GM23338 (cell line): ENCODE data around the gene RAB31. TPM values are rescaled to one million over a fixed set of nuclear protein-coding genes. Genes with fewer than 3 reads are reported as not detected.

Experiments used
- ATAC-seq: fragments of 200-7000 bp; cut with Tn5 transposase; 3 replicates; pipeline ENCODE4 v1.9.1; 2020
- DNase-seq: peaks from one replicate; pipeline ENCODE4 v3.0.0-alpha.2; 2015; ENCODE audit warnings: low spot score
- H2AFZ ChIP-seq: fragments of 200-600 bp; sonication (generic); 2 replicates; pipeline ENCODE4 v1.8.0; 2016; ENCODE audit warnings: antibody characterized with exemption, mild to moderate bottlenecking, moderate library complexity
- H3F3A ChIP-seq: fragments of 200-600 bp; sonication (generic); replicated peaks from 2 replicates; pipeline ENCODE4 v1.8.0; 2017; ENCODE audit warnings: antibody characterized with exemption, mixed run types, low read depth
- H3K27ac ChIP-seq: fragments of 200-600 bp; sonication (generic); 2 replicates; pipeline ENCODE4 v1.6.1; 2016; ENCODE audit warnings: low read depth
- H3K27me3 ChIP-seq: fragments of 200-600 bp; sonication (generic); 2 replicates; pipeline ENCODE4 v1.8.0; 2016; ENCODE audit warnings: mild to moderate bottlenecking, mixed run types, moderate library complexity; ENCODE audit not compliant: insufficient read depth
- H3K36me3 ChIP-seq: fragments of 200-600 bp; sonication (generic); 2 replicates; pipeline ENCODE4 v1.8.0; 2016; ENCODE audit warnings: mild to moderate bottlenecking; ENCODE audit not compliant: insufficient read depth
- H3K4me1 ChIP-seq: fragments of 200-600 bp; sonication (generic); 2 replicates; pipeline ENCODE4 v1.8.0; 2016; ENCODE audit warnings: mild to moderate bottlenecking, moderate library complexity; ENCODE audit not compliant: insufficient read depth
- H3K4me2 ChIP-seq: fragments of 200-600 bp; sonication (generic); 2 replicates; pipeline ENCODE4 v1.7.1; 2017; ENCODE audit warnings: mixed run types
- H3K4me3 ChIP-seq: fragments of 200-600 bp; sonication (generic); 2 replicates; pipeline ENCODE4 v1.6.1; 2016; ENCODE audit warnings: mixed run types
- H3K79me2 ChIP-seq: fragments of 200-600 bp; sonication (generic); replicated peaks from 2 replicates; pipeline ENCODE4 v1.8.0; 2017; ENCODE audit warnings: mild to moderate bottlenecking; ENCODE audit not compliant: insufficient read depth
- H3K9me2 ChIP-seq: fragments of 200-600 bp; sonication (generic); 2 replicates; pipeline ENCODE4 v1.8.0; 2017; ENCODE audit not compliant: insufficient read depth
- H4K20me1 ChIP-seq: fragments of 200-600 bp; sonication (generic); replicated peaks from 2 replicates; pipeline ENCODE4 v1.8.0; 2017; ENCODE audit warnings: mild to moderate bottlenecking; ENCODE audit not compliant: insufficient read depth
- H3K27ac Mint-ChIP-seq: 2 replicates; pipeline ENCODE4 v1.8.0; 2020; ENCODE audit warnings: inconsistent platforms, mild to moderate bottlenecking, moderate library complexity, mixed read lengths
- H3K27me3 Mint-ChIP-seq: 3 replicates; pipeline ENCODE4 v1.8.0; 2022; ENCODE audit warnings: low read depth, mild to moderate bottlenecking, moderate library complexity, mixed read lengths, inconsistent platforms; ENCODE audit not compliant: insufficient read depth, poor library complexity
- H3K36me3 Mint-ChIP-seq: 3 replicates; pipeline ENCODE4 v1.8.0; 2021; ENCODE audit warnings: low read depth, mild to moderate bottlenecking, inconsistent platforms, moderate library complexity, mixed read lengths
- H3K4me1 Mint-ChIP-seq: 3 replicates; pipeline ENCODE4 v1.8.0; 2020; ENCODE audit warnings: mild to moderate bottlenecking, inconsistent platforms, mixed read lengths
- H3K4me3 Mint-ChIP-seq: 3 replicates; pipeline ENCODE4 v1.8.0; 2021; ENCODE audit warnings: moderate library complexity, mild to moderate bottlenecking, inconsistent platforms, mixed read lengths
- H3K9me3 Mint-ChIP-seq: 3 replicates; pipeline ENCODE4 v1.8.0; 2020; ENCODE audit warnings: moderate library complexity, mild to moderate bottlenecking, inconsistent platforms, mixed read lengths
- CREB1 ChIP-seq: fragments of 250-450 bp; sonication (Bioruptor Pico); IDR thresholded peaks from 2 replicates; pipeline ENCODE4 v1.5.0; 2020; ENCODE audit warnings: low read depth, mild to moderate bottlenecking, moderate library complexity
- CTCF ChIP-seq, 2 experiments: fragments of 200-600 bp in 1 of 2; sonication (generic) in 1 of 2; conservative IDR thresholded peaks; 2 replicates each; pipeline versions ENCODE4 v1.5.1 to v1.6.1; 2016 to 2017; ENCODE audit warnings: antibody characterized with exemption in 2 of 2, low read depth in 2 of 2, mild to moderate bottlenecking in 2 of 2, moderate library complexity in 1 of 2
- ETS1 ChIP-seq: IDR thresholded peaks from 2 replicates; pipeline ENCODE4 v1.6.1; 2016; ENCODE audit warnings: antibody characterized with exemption
- EZH2 ChIP-seq: fragments of 200-600 bp; sonication (generic); IDR thresholded peaks from one replicate; pipeline ENCODE4 v1.8.0; 2017; ENCODE audit warnings: antibody characterized with exemption, mild to moderate bottlenecking, low read depth; ENCODE audit not compliant: unreplicated experiment
- EZH2phosphoT487 ChIP-seq: fragments of 200-600 bp; sonication (generic); IDR thresholded peaks from one replicate; pipeline ENCODE4 v1.8.1; 2018; ENCODE audit warnings: antibody characterized with exemption; ENCODE audit not compliant: unreplicated experiment
- JUNB ChIP-seq: IDR thresholded peaks from one replicate; pipeline ENCODE4 v1.6.1; 2016; ENCODE audit warnings: antibody characterized with exemption; ENCODE audit not compliant: unreplicated experiment
- NANOG ChIP-seq: IDR thresholded peaks from 2 replicates; pipeline ENCODE4 v1.6.1; 2016; ENCODE audit warnings: antibody characterized with exemption, borderline replicate concordance
- POLR2AphosphoS5 ChIP-seq: IDR thresholded peaks from 2 replicates; pipeline ENCODE4 v1.6.1; 2016; ENCODE audit warnings: antibody characterized with exemption, low read depth
- REST ChIP-seq: IDR thresholded peaks from one replicate; pipeline ENCODE4 v1.6.1; 2018; ENCODE audit warnings: antibody characterized with exemption; ENCODE audit not compliant: unreplicated experiment
- STAT1 ChIP-seq: IDR thresholded peaks from one replicate; pipeline ENCODE4 v1.6.1; 2016; ENCODE audit warnings: antibody characterized with exemption; ENCODE audit not compliant: unreplicated experiment
- ZNF114 ChIP-seq: fragments of 250-450 bp; sonication (Bioruptor Pico); IDR thresholded peaks from 2 replicates; pipeline ENCODE4 v1.5.0; 2020; ENCODE audit warnings: mild to moderate bottlenecking, moderate library complexity
- ZNF331 ChIP-seq: fragments of 250-450 bp; sonication (Bioruptor Pico); IDR thresholded peaks from 2 replicates; pipeline ENCODE4 v1.5.0; 2020; ENCODE audit warnings: low read depth, mild to moderate bottlenecking, moderate library complexity
- ZNF462 ChIP-seq: fragments of 250-450 bp; sonication (Bioruptor Pico); IDR thresholded peaks from 2 replicates; pipeline ENCODE4 v1.5.0; 2020; ENCODE audit warnings: mild to moderate bottlenecking, moderate library complexity
- polyA plus RNA-seq: library from polyadenylated mRNA; unstranded; fragments of >200 nt; fragmentation: Nextera tagmentation; extraction: Ambion mirVana; gene quantifications from 2 replicates; pipeline ENCODE4 v1.2.1, GENCODE V29; 2016
- total RNA-seq: library from RNA; depleted of rRNA; stranded (reverse); fragments of >200 nt; shearing (Covaris generic); gene quantifications from 2 replicates; pipeline ENCODE4 v1.2.3, GENCODE V29; 2014

The RAB31 gene
- total and polyA plus RNA-seq, 2 experiments from 2014 or later = 33.8 to 46.1 TPM

GRCh38 chr18:9694952-9695495, 13.1 kb upstream of the RAB31 start (continued):
- TF ChIP-seq JUNB (no peak), ZNF114 (no peak)

GRCh38 chr18:9695605-9696004, 12.5 kb upstream of the RAB31 start:
- no peaks in the 10 kb centered on the region for H3F3A ChIP-seq
- no peaks in the 10 kb centered on the region for H3K4me1 ChIP-seq
- no peaks in the 10 kb centered on the region for H3K9me2 ChIP-seq
- no peak overlapping the region for H3K4me3 Mint-ChIP-seq
- no peaks in the 10 kb centered on the region for H3K27me3 ChIP-seq
- H3K27ac Mint-ChIP-seq = no peak overlapping the region
- H3K4me2 ChIP-seq = no peak overlapping the region
- no peak for ATAC-seq
- H3K36me3 ChIP-seq = no peaks in the 10 kb centered on the region
- H3K27me3 Mint-ChIP-seq = peaks cover 9% of the 10 kb centered on the region
- H3K36me3 Mint-ChIP-seq = no peaks in the 10 kb centered on the region
- no peaks in the 10 kb centered on the region for H3K79me2 ChIP-seq
- H3K4me3 ChIP-seq = no peak overlapping the region
- no peaks in the 10 kb centered on the region for H3K9me3 Mint-ChIP-seq
- DNase-seq = no peak
- peaks cover 6% of the 10 kb centered on the region for H3K4me1 Mint-ChIP-seq
- no peak overlapping the region for H3K27ac ChIP-seq
- no peaks in the 10 kb centered on the region for H4K20me1 ChIP-seq
- H2AFZ ChIP-seq = no peak overlapping the region
- TF ChIP-seq ZNF462 (CRISPR knock-in tag) (no peak), NANOG (no peak), CTCF (conservative IDR thresholded peaks at IDR 0.05; ENCODE audit: low read depth in 2 of 2) (no peak), STAT1 (no peak), REST (no peak), EZH2 (no peak), JUNB (no peak), POLR2AphosphoS5 (no peak), ZNF331 (CRISPR knock-in tag) (no peak), ZNF114 (no peak), ETS1 (no peak), CREB1 (no peak), EZH2phosphoT487 (no peak)
